C4-2B (cell line): ENCODE data around the gene OSBP2.
"Not testable (repeated sequence)": the region's sequence is repeated elsewhere in the genome, so short reads cannot be mapped to it uniquely, and the experiment has no call there.

Experiments used
- H3K27ac ChIP-seq: fragments of 450-650 bp; 2 replicates; pipeline ENCODE4 v1.5.1; 2017
- CTCF ChIP-seq: fragments of 450-650 bp; conservative IDR thresholded peaks from 2 replicates; pipeline ENCODE4 v1.5.1; 2017; ENCODE audit warnings: mild to moderate bottlenecking
- ZFX ChIP-seq: fragments of 450-650 bp; IDR thresholded peaks from 2 replicates; pipeline ENCODE4 v1.6.1; 2017

OSBP2 gene

GRCh38 chr22:30773919-30774318, 79.2 kb downstream of the OSBP2 start:
- H3K27ac ChIP-seq: no peak overlapping the region
- TF ChIP-seq ZFX: no peak
- TF ChIP-seq CTCF: no peak

GRCh38 chr22:30774566-30774965, 79.9 kb downstream of the OSBP2 start:
- TF ChIP-seq CTCF: no peak
- TF ChIP-seq ZFX: no peak
- H3K27ac ChIP-seq: no peak overlapping the region

GRCh38 chr22:30776476-30776875, 81.8 kb downstream of the OSBP2 start:
- TF ChIP-seq ZFX: no peak
- TF ChIP-seq CTCF: no peak
- H3K27ac ChIP-seq: no peak overlapping the region

GRCh38 chr22:30777146-30777545, 82.5 kb downstream of the OSBP2 start:
- not testable (repeated sequence) for H3K27ac ChIP-seq

GRCh38 chr22:30777587-30777986, 82.9 kb downstream of the OSBP2 start:
- TF ChIP-seq ZFX (no peak), CTCF (no peak)
- no peak overlapping the region for H3K27ac ChIP-seq

- no peak overlapping the region for H3K27ac ChIP-seq
- TF ChIP-seq ZFX: no peak
- TF ChIP-seq CTCF: no peak
These were observed 83.6 kb downstream of the OSBP2 start for GRCh38 chr22:30778261-30778660.

- H3K27ac ChIP-seq: no peak overlapping the region
- no peak for TF ChIP-seq CTCF
- no peak for TF ChIP-seq ZFX
These were observed 85.4 kb downstream of the OSBP2 start for GRCh38 chr22:30780026-30780425.

GRCh38 chr22:30781271-30781875, 86.7 kb downstream of the OSBP2 start:
- TF ChIP-seq ZFX (no peak), CTCF (no peak)
- H3K27ac ChIP-seq: peak overlapping the region; percentile 54
